ENCODE results near the gene TM9SF2. TPM values are rescaled to one million over a fixed set of nuclear protein-coding genes. Genes with fewer than 3 reads are reported as not detected.

Gene TM9SF2
- total RNA-seq, 1 experiment from 2014 or later, result 67.9 TPM

GRCh38 chr13:99517577-99517976 is 16.3 kb downstream of the TM9SF2 start:
- H3K9me3 ChIP-seq (ENCODE audit: control insufficient read depth, insufficient read depth, low read depth, low read length), result no peaks in the 10 kb centered on the region
- ATAC-seq (no peak), DNase-seq (ENCODE audit: low read depth, low spot score) (no peak)
- in situ Hi-C loops (cut with HindIII; ENCODE audit: low pct_unique_long_range_greater_than_20kb, low sequenced_read_pairs), result no loop called here
- POLR2A ChIA-PET, result interaction anchor here (0.7 kb wide), 1 partner anchor 573 kb away, joined by 6 read pairs; no protein-coding TSS in a partner anchor
- intact Hi-C loops (cut with micrococcal nuclease; ENCODE audit: unreplicated experiment), result no loop called here
- H3K36me3 ChIP-seq (ENCODE audit: control insufficient read depth, insufficient read depth, low read length), result peaks cover 2% of the 10 kb centered on the region; the same call in 1 of the 2 replicates
- CTCF ChIA-PET, result no interaction called here
- no TSS peak for BruUV-seq (replicated peaks)
- no peak for TF ChIP-seq TCF7L2 (IDR thresholded peaks at IDR 0.05; ENCODE audit: low read depth, low read length)
- TF ChIP-seq SIN3A (IDR thresholded peaks at IDR 0.05; ENCODE audit: borderline replicate concordance, insufficient read depth, low read depth, low read length), result no peak
- TF ChIP-seq, protein P1, sequence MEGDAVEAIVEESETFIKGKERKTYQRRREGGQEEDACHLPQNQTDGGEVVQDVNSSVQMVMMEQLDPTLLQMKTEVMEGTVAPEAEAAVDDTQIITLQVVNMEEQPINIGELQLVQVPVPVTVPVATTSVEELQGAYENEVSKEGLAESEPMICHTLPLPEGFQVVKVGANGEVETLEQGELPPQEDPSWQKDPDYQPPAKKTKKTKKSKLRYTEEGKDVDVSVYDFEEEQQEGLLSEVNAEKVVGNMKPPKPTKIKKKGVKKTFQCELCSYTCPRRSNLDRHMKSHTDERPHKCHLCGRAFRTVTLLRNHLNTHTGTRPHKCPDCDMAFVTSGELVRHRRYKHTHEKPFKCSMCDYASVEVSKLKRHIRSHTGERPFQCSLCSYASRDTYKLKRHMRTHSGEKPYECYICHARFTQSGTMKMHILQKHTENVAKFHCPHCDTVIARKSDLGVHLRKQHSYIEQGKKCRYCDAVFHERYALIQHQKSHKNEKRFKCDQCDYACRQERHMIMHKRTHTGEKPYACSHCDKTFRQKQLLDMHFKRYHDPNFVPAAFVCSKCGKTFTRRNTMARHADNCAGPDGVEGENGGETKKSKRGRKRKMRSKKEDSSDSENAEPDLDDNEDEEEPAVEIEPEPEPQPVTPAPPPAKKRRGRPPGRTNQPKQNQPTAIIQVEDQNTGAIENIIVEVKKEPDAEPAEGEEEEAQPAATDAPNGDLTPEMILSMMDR (IDR thresholded peaks at IDR 0.05), result no peak
- TF ChIP-seq, protein P2, sequence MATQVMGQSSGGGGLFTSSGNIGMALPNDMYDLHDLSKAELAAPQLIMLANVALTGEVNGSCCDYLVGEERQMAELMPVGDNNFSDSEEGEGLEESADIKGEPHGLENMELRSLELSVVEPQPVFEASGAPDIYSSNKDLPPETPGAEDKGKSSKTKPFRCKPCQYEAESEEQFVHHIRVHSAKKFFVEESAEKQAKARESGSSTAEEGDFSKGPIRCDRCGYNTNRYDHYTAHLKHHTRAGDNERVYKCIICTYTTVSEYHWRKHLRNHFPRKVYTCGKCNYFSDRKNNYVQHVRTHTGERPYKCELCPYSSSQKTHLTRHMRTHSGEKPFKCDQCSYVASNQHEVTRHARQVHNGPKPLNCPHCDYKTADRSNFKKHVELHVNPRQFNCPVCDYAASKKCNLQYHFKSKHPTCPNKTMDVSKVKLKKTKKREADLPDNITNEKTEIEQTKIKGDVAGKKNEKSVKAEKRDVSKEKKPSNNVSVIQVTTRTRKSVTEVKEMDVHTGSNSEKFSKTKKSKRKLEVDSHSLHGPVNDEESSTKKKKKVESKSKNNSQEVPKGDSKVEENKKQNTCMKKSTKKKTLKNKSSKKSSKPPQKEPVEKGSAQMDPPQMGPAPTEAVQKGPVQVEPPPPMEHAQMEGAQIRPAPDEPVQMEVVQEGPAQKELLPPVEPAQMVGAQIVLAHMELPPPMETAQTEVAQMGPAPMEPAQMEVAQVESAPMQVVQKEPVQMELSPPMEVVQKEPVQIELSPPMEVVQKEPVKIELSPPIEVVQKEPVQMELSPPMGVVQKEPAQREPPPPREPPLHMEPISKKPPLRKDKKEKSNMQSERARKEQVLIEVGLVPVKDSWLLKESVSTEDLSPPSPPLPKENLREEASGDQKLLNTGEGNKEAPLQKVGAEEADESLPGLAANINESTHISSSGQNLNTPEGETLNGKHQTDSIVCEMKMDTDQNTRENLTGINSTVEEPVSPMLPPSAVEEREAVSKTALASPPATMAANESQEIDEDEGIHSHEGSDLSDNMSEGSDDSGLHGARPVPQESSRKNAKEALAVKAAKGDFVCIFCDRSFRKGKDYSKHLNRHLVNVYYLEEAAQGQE (IDR thresholded peaks at IDR 0.05; ENCODE audit: insufficient read depth in 1 of 2, low read depth in 2 of 2, low read length in 1 of 2), result no peak
- no peak for TF ChIP-seq POLR2AphosphoS5 (IDR thresholded peaks at IDR 0.05; ENCODE audit: low read depth, low read length)
- no peak overlapping the region for H3K4me3 ChIP-seq (ENCODE audit: low read depth in 2 of 2, low read length in 2 of 2)
- H3K27me3 ChIP-seq (ENCODE audit: control insufficient read depth, insufficient read depth, low read length), result no peaks in the 10 kb centered on the region
- H3K4me1 ChIP-seq (ENCODE audit: control insufficient read depth, insufficient read depth, low read length), result no peaks in the 10 kb centered on the region
- H3K27ac ChIP-seq (ENCODE audit: low read length), result no peak overlapping the region

DNA sequence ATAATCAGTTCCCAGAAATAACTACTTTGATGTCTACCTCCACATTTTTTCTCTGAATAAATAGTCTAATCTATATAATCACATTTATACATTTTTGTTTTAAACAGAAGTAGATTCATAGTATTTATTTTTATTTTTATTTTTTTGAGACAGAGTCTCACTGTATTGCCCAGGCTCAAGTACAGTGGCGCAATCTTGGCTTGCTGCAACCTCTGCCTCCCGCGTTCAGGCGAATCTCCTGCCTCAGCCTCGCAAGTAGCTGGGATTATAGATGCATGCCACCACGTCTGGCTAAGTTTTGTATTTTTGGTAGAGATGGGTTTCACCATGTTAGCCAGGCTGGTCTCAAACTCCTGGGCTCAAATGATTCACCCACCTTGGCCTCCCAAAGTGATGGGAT is 16.7 kb downstream of the TM9SF2 start:
- intact Hi-C loops (cut with micrococcal nuclease; ENCODE audit: unreplicated experiment) (no loop called here), in situ Hi-C loops (cut with HindIII; ENCODE audit: low pct_unique_long_range_greater_than_20kb, low sequenced_read_pairs) (no loop called here)
- DNase-seq (ENCODE audit: low read depth, low spot score), result no peak
- ChIA-PET CTCF (no interaction called here), POLR2A (interaction anchor here (0.7 kb wide), 1 partner anchor 574 kb away, joined by 6 read pairs; no protein-coding TSS in a partner anchor)
- no peaks in the 10 kb centered on the region for H3K9me3 ChIP-seq (ENCODE audit: control insufficient read depth, insufficient read depth, low read depth, low read length)
- no peaks in the 10 kb centered on the region for H3K4me1 ChIP-seq (ENCODE audit: control insufficient read depth, insufficient read depth, low read length)
- no peak overlapping the region for H3K4me3 ChIP-seq (ENCODE audit: low read depth in 2 of 2, low read length in 2 of 2)
- H3K27me3 ChIP-seq (ENCODE audit: control insufficient read depth, insufficient read depth, low read length), result no peaks in the 10 kb centered on the region
- TF ChIP-seq POLR2AphosphoS5 (IDR thresholded peaks at IDR 0.05; ENCODE audit: low read depth, low read length) (no peak), TCF7L2 (IDR thresholded peaks at IDR 0.05; ENCODE audit: low read depth, low read length) (no peak), SIN3A (IDR thresholded peaks at IDR 0.05; ENCODE audit: borderline replicate concordance, insufficient read depth, low read depth, low read length) (no peak)
- TF ChIP-seq, protein P2 (IDR thresholded peaks at IDR 0.05; ENCODE audit: insufficient read depth in 1 of 2, low read depth in 2 of 2, low read length in 1 of 2), result no peak
- TF ChIP-seq, protein P1 (IDR thresholded peaks at IDR 0.05), result no peak
- BruUV-seq (replicated peaks), result no TSS peak
- peaks cover 2% of the 10 kb centered on the region; the same call in 1 of the 2 replicates for H3K36me3 ChIP-seq (ENCODE audit: control insufficient read depth, insufficient read depth, low read length)
- H3K27ac ChIP-seq (ENCODE audit: low read length), result no peak overlapping the region
- no peak for ATAC-seq

Data from Panc1 (cell line).